ENCODE results near the gene AK4.
"Not testable (repeated sequence)": the region's sequence is repeated elsewhere in the genome, so short reads cannot be mapped to it uniquely, and the experiment has no call there.

AK4 gene

DNA sequence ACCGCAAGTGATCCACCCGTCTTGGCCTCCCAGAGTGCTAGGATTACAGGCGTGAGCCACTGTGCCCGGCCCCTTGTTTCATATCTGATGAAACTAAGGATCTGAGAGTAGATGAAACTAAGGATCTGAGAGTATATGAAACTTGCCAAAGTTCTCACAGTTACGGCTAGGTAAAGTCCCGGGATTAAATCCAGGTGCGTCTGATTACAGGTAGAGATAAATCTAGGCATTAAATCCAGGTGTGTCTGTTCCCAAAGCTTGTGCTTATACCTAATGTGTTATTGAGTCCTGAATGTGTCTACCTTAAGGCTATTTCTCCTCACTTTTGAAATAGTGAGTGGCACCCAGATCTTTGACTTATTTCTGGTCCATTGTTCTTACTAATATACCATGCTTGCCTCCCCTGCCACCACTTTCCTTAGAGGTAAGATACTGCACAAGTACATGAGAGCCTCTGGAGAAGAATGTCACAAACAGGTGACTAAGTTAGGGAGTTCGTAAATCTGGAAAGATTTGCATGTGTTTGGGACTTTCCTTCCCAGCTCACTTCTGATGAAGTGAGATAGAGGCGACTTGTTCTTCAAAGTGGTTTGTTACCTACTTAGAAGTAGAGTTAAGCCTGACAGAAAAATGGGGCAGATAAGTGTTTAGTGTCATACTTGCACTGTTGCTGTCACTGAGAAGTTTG lies 66.5 kb downstream of the AK4 start:
- DNase-seq = no peak

- no peak for DNase-seq
Observed at GRCh38 chr1:65216989-65217388, 69.0 kb downstream of the AK4 start.

DNA sequence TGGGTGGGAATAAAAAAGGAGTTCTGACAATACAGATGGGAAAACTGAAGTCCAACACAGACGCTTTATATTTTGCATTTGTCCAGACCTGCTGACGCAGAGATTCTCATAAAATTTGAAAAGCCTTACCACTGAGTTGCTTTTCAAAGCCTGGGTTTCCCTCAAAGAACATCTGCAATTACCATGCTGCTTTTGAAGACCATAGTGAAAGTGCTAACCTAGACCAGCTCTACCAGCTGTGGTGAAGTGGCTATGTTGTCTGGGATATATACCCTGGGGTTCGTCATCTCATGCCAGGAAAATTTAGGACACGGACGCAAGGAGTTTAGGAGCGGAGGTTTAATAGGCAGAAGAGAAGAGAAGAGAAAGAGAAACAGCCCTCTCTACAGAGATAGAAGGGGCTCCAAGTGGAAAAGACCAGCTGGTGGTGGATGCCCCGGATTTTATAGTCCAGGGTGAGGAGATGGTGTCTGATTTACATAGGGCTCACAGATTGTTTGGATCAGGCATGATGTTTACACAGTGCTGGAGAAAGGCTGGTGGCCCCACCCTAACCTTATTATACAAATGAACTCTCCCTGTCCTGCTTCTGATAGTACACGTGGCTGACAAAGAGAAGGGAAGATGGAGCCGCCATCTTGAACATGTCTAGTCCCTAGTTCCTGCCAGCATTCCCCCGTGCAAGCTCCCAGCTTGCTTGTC lies 73.8 kb downstream of the AK4 start:
- no peak for DNase-seq

GRCh38 chr1:65222340-65222940 lies 74.4 kb downstream of the AK4 start:
- DNase-seq = no peak

DNA sequence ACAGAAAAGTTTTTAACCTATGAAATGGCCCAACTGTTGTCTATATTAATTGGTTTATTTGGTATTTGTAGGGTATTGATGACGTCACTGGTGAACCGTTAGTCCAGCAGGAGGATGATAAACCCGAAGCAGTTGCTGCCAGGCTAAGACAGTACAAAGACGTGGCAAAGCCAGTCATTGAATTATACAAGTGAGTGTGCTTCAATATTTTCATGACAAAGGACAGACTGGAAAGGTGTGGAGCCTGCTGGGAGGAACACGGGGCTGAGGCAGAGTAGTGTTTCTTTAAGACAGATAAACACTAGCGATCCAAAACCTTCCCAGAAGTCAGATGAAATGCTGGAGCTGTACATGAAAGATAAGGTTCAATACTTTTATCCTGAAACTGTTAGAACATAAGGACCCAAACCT lies 76.7 kb downstream of the AK4 start:
- DNase-seq = no peak

DNA sequence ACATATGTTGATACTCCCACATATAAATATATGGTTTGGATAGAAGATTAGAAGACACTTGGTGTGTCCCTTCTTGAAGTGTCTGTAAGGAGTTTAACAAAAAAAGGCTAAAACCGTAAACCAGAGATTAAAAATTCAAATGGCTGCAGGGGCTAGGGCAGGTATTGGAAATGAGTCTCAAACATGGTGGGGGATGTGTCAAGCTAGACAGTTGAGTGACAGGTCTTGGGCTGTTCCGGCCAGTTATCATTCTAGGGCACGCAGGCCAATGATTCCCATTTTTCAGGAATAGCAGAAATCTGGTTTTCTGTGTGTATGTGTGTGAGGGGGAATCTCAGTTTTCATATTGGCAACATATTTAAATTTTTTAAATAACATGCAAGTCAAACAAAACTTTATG lies 77.2 kb downstream of the AK4 start:
- DNase-seq = no peak

DNA sequence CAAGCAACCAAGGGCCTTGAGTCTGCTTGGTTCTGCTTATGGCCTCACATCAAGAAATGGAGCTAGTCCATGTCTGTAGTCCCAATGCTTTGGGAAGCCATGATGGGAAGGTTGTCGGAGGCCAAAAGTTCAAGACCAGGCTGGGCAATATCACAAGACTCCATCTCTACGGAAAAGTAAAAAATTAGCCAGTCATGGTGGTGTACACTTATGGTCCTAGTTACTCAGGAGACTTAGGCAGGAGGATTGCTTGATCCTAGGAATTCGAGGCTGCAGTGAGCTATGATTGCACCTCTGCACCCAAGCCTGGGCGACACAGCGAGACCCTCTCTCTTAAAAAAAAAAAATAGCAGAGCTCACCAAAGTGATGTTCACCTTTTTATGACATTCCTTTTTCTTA lies 81.2 kb downstream of the AK4 start:
- DNase-seq = no peak

DNA sequence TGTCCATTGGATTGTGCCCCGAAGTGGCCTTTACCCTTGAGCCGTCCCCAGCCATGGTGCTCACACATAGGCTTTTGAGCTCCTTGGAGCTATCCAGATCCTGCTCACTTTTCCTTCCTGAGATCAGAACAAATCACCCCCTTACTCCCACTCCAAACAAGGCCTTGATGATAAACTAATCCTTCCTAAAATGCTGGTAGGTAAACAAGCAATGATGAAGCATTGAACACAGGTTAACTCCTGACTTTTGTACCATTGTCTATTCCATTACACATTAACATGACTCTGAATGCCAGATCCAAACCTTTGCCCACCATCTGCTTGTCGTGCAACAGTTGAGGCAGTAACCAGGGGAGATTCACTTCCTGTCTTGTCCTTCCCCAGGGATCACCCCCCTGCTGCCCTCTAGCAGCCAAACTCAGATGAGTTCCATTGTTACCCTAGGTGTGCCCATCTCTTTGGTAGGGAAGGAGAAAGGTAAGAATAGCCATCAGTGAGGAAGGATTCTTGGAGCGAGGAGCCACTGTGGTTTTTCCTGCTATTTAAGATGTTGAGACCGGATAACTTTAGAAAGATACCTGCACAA lies 81.8 kb downstream of the AK4 start:
- DNase-seq = no peak

GRCh38 chr1:65230731-65231481 lies 82.9 kb downstream of the AK4 start:
- DNase-seq = peak in 1 of 2 experiments; percentile 17

- DNase-seq = no peak
Observed at GRCh38 chr1:65231718-65232330, 83.8 kb downstream of the AK4 start.

GRCh38 chr1:65232461-65232990 lies 84.5 kb downstream of the AK4 start:
- no peak for DNase-seq

- DNase-seq = no peak
Observed at GRCh38 chr1:65233782-65234181, 85.8 kb downstream of the AK4 start.

- DNase-seq = peak; percentile 46 to 69
Observed at GRCh38 chr1:65235867-65236805, 88.1 kb downstream of the AK4 start.

- not testable (repeated sequence) for DNase-seq
Observed at GRCh38 chr1:65237088-65237487, 89.1 kb downstream of the AK4 start.

- DNase-seq = no peak
Observed at GRCh38 chr1:65237503-65237902, 89.5 kb downstream of the AK4 start.

GRCh38 chr1:65238010-65238409 lies 90.0 kb downstream of the AK4 start:
- DNase-seq = no peak

DNA sequence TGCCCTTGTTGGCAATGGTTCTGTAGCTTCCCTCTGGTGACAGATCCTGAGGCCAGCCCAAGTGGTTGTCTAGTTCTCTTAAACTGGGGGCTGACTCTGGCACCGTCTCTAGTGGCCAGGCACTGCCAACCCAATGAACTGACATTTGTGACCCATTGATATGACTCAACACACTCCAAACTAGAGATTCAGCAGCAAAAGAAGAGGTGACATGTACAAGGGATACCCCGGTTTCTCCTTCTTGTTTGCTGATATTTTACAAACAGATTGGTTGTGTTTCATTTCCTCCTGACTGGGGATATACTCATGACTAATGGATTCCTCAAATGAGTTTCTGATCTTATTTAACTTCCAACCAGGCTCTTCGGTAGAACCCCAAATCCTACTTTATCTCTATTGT lies 95.5 kb downstream of the AK4 start:
- no peak for DNase-seq

DNA sequence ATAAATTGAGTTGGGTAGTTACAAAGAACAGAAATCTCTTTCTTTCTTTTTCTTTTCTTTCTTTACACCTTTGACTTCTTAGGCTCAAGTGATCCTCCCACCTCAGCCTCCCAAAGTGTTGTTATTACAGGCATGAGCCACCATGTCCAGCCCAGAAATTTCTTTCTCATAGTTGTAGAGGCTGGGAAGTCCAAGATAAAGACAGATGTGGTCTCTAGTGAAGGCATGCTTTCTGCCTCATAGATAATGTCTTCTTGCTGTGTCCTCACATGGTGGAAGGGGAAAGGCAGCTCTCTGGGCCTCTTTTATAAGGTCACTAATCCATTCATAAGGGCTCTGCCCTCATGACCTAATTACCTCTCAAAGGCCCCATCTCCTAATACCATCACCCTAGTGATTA lies 97.3 kb downstream of the AK4 start:
- DNase-seq = no peak

GRCh38 chr1:65247419-65248359 lies 99.7 kb downstream of the AK4 start:
- no peak for DNase-seq

- no peak for DNase-seq
Observed at GRCh38 chr1:65250826-65251225, 102.8 kb downstream of the AK4 start.

Data from NCI-H2081 (cell line).